Inferior parietal cortex (tissue), 1 donor: ENCODE data around the gene OPN3.
A peak's percentile ranks its signal among the peaks of the same experiment; 100 is the strongest.

Source experiments
- DNase-seq: peaks from one replicate; pipeline ENCODE4 v3.0.0-alpha.2; 2016; ENCODE audit errors: extremely low spot score

Gene OPN3

DNA sequence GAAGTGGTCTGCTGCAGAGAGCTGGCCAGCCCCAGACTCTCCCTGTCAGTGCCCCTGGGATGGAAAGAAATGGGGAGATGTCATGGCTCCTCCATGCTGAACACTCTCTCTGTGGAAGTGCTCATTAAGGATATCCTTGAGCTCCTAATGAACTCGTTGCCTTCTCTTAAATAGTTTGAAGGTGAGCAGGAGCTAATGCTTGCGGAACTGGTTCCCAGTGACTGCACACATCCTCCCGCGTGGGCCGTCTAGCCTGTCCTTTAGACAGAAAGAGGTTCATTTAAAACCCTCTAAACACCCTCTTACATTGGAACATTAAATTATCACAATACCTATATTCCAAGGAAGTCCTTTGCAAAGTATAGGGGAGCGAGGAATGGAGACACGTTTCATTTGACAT lies 6.0 kb upstream of the OPN3 start:
- no peak for DNase-seq

DNA sequence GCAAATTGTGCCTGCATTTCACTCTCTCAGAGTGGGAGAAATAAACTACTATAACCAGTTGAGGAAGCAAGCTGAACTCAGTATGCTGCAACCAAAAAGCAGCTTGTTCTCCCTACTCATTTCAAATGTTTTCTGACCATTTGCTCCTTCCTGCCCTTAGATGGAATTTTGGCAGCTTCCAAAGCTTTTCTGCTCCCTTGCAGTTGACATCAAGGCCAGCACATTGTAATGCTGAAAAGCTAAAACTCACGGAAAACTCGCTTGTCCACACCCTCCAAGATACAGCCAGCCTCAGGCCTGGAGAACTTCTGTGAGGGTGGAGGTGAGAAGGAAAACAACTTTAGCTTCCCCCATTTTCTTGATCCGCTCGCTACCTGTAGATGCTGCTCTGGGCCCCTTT lies 5.0 kb upstream of the OPN3 start:
- no peak for DNase-seq

DNA sequence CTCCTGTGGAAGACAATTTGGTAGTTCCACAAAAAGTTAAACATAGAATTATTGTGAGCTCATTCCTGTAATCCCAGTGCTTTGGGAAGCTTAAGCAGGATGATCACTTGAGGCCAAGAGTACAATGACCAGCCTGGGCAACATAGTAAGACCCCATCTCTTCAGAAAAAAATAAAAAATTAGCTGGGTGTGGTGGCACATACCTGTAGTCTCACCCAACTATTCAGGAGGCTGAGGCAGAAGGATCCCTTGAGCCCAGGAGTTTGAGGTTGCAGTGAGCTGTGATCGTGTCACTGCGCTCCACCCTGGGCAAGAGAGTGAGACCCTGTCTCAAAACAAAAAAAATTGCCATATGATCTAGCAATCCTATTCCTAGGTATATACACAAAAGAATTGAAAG lies 4.1 kb upstream of the OPN3 start:
- no peak for DNase-seq

DNA sequence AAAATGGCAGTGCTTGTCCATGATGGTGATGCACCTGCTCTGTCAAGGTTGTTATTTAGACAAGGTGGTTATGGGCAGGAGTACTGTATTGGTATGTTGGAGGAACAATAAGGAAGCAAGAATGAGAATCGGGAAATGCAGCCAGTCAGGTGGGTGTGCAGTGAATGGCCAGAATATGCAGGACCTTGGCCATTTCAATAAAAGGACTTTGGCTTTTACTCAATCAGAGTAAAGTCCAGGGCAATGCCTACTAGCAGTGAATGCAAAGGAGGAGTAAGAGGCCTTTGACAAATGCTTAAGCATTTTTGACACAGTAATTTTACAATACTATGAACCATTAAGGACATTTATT lies 2.4 kb upstream of the OPN3 start:
- DNase-seq: no peak

DNA sequence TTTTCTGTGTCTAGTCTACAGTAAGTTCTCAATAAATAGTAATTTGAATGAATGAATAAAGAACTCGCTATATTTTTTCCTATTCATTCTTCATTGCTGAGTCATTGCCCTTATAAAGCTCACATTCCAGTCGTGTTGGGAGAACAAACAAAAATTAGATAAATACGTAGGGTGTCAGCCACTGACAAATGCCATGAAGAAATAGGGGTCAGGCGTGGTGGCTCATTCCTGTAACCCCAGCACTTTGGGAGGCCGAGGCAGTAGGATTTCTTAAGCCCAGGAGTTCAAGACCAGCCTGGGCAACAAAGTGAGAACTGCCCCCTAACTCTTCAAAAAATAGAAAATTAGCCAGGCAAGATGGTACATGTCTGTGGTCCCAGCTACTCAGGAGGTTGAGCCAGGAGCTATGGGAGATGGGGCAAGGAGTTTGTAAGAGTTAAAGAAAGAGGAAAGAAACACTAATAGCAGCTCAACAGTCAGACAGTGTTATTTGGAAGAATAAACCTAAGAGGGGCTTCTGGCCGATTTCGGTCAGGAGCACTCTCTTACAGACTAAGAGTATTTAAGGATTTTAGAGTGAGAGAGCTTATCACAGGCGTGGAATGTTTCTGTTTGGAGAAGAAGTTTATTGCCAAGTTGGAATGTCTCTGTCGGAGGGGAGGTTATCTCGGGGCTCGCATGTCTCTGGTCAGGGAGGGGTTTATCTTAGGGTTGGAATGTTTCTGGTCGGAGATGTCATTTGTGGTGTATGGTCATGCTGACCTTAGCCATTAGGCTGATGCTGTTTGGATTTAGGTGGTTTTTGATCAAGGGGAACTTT lies 1.8 kb upstream of the OPN3 start:
- DNase-seq: no peak

DNA sequence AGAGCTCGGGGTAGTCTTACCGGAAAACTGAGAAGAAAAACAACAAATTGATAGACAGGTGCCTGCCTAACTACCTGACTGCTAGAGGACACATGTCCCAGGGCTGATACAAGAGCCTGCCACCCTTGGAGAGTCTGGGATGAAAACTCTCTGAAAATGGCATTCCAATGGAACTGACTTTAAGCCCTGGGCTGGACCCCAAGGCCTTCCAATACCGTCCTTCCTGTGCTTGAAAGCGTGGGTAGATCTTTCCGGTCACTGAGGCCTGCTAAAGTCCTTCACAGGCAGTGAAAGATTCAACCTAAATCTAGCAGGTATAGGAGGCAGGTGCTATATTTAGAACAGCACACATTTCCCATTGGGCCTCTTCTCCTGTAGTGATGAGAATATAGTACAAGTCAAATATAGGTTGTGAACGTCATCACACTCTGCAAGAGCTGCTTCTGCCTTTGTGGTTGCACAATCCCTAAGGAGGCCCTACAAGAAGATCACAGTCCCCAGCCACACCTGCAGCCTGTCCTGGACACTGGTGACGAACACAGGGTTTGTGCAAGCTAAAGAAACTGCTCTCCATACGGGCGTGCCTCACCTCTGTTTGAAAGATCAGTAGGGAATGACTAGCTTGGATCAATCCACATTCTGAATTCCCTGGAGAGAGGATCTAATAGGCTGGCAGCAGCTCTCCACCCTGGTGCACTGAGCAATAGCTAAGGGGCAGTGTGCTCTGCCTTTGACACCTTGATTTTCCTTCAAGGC lies 876 bp upstream of the OPN3 start:
- DNase-seq: no peak

DNA sequence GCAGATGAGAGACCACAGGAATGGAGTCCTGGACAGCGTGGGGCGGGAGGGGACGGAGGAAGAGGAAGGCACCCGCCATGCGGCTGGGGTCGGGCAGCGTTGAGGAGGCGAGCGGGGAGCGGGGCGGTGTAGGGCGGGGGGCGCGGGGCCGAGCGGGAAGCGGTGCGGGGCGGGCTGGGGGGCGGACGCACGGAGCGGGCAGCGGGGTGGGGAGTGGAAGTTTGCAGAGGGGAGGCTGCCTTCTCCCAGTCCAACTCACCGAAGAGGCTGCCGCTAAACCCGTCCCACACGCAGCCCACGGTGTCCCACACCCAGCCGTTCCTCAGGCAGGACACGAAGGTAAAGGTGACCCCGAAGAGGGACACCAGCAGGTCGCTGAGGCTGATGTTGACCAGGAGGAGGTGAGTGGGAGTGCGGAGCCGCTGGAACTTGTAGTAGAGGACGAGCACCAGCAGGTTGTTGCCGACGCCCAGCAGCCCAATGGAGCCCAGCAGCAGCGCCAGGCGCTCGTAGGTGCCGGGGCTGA lies 483 bp downstream of the OPN3 start:
- DNase-seq: no peak

DNA sequence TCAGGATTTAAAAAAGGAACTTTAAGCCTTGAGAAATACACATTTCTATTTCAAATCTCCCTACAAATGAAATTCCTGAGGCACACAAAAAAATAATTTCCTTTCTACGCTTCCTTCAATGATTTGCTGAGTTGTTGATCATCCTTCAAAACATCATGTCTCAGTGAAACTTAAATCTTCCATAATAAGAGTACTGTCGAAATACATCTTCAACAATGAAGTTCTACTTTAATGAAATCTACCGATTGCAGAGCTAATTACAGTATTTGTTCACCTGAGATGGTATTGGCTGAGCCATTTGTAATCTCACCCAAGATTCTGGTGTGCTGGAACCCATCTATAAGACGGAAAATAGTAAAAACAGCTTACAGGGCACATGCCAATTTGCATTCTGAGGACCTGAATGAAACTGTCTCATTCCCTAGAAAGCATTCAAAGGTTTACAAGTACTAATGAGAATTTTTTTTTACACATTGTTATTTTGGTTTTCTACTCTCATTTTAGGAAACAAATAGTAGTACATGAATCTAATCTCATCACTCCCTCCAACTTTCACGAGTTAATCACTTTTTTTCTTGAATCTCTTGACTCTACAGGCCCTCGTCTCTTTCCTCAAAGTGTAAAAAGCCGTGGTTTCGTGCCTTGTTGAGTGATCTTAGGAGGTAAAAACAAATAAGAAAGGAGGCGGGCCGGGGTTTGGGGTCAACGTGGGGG lies 1.1 kb downstream of the OPN3 start:
- DNase-seq: peak; percentile 29

DNA sequence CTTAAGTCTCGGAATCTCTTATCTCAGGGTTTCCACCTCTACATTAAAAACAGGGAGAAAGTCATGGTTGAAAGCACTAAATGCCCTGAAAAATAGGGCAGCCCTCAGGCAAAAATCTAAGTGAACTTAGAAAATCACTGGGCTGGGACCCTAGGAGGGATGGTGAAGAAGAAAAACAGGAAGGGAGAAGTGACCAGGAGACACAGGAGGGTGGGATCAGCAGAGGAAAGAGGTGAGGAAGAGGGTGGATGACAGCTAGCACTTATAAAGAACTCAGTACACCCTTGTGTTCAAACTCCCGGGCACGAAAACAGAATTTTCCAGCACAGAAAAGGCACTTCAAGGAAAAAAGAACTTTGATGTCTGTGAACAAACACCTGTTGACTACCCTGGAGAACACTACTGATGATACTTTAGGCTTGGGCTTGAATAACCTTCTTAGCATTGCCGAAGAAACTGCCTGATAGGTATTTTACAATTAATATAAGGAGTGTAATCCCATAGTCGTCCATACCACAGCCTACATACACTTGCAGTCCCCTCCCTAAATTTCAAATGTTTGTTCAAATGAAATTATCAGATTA lies 2.0 kb downstream of the OPN3 start:
- no peak for DNase-seq

DNA sequence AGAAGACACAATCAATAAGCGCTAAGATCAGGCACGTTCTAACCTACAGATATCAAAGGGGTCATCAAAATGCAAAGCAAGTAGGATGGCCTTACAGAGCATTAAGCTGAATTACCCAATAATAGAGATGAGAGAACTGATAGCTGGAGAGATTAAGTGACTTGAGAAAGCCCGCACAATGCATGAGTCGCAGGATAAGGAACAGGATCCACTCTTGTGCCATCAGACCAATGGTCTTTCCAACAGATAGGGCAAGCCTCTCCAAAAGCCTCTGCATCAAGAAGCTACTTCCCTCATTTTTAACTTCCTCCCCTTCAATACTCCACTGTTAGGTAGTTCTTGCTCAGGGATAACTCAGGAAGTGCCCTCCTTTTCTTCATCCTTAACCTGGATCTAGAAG lies 2.6 kb downstream of the OPN3 start:
- DNase-seq: peak; percentile 25

DNA sequence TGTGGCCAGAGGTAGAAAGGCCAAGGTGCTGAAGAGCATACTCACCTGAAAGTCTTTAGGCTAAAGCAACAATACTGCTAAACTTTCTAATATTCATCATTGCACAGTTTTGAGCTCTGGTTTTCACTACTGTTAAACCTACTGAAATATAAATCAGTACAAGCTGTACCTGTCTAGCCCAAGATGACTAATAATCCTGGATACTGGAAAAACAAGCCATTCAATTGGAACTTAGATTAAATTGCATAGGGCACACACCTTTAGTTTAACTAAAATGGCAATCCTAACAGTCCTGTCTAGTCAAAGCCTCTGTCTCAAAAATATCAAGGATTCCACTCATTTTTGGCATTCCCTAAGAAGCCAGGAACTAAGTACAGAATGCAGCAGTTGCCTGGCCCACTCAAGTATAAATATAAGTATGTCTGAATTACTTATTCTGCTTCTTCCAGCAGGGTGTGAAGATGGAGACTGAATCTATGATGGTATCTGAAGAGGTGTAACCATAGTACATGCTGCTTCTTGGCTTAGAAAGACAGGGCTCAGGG lies 3.1 kb downstream of the OPN3 start:
- DNase-seq: peak; percentile 30

DNA sequence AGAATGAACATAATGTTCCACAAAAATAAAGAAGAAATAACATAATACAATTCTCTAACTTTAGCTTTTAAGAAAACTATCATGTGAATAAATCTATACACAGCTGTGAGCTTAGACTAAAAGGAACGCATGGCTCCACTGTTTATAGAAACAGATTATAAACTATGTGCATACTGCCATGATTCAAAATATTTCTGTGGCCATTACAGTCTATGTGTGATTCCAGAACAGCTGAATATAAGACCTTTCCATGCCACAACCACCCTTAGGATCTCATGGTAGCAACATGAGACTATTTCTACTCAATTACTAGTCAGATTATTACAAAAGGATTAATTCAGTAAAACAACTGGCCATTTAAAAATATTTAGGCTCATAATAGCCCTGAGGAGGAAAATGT lies 3.9 kb downstream of the OPN3 start:
- no peak for DNase-seq

DNA sequence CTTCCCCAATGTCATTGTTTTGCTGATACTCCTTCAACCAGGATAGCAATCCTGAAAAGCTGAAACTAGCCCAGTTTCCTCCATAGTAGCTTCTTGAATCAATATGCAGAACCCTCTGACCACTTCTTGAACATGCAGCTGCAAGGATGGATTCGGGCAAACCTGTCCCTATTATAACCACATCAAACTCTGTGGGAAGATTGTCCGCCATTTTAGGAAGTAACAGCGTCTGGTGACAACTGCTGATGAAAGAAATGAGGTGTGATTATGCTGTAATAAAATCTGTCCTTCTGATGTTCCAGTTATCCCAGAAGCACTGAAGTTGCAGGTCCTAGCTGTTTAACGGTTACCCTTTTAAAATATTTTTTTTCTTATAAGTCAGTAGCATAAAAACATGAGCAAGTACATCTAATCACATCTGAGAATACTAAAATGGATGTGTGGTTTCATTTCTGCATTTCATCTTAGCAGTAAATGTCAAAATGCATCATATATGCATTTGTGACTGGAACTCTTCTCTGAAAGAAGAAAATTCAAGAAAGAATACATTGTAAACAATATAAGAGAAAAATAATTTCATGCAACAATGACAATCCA lies 4.5 kb downstream of the OPN3 start:
- no peak for DNase-seq

DNA sequence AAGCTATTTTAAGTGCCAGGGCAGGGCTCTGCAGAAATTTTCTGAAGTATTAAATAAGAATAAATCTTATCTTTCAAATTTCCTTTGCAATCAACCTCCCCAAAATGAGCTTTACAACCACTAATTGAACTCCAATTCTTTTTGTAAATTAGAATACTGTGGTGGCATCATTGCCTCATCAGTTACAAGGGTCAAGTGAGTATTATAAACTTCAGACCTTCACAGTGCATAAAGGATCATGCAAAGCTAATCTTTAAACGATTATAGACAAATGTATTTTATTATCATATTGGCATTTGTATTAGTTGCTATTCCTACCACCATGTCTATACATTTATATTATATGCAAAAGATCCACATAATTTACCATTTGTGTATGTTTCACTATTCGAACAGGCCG lies 7.2 kb downstream of the OPN3 start:
- DNase-seq: no peak

DNA sequence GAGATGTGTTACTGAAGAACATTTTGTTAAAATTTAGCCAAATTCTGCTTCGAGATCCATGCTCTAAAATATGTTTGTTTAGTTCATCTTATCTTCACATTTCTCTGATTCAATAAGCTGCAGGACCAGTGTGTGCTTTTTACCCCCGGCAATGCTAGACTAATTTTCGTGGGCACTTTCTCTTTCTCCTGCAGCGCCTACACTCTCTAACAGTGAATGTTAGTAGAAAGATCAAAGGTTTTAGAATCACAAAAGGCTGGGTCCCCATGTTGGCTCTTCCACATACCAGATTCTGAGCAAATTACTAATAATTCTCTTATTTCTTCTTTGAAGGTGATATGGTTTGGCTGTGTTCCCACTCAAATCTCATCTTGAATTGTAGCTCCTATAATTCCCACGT lies 8.5 kb downstream of the OPN3 start:
- DNase-seq: no peak

DNA sequence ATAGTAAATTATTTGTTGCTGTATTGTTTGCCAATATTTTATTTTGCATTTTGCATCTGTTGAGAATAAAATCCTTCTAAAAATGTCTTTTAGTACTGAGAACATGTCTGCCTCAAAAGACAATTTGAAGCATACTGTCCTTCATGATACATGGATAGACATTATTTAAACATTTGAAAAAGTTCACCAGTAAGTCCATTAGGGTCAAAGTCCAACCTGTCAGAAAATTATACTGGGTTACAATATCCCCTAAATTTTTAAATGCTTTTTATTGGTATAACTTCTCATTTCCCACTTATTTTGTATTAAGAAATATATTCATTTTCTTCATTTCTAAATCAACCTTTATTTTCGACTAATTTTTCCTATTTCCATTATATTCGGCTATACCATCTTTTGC lies 9.3 kb downstream of the OPN3 start:
- DNase-seq: no peak

DNA sequence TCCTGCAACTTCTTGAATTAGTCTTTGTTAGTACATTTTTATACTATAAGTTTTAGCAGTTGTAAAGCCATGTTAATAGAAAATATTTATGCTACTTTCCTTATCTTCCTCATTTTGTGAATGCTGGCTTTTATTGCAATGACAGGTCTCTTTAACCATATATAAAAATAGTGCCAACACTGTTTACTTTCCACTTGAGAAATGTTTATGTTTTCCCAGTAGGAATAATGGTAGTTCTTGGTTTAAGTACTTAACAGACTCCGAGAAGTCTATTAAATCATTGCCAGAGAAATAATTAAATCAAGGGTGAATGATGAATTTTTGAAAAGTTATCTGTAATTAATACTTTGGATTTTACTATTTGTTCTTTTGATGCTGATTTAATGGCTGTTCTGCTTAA lies 9.7 kb downstream of the OPN3 start:
- DNase-seq: no peak

DNA sequence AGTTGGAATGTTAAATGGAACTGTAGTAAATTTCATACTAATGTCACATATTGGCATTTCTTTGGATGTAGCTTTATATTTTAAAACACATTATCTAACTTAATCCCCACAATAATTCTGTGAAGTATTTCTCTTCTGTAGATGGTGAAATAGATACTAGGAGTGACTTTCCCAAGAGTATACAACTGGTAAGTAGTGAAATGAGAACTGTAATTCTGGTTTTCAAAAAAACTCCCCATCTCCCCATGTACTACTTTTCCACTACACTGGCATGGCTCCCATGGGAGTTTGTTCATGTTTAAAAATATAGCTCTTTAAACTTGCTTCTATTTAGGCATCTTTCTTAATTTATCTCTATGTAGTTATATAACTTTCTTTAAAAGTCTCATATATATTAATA lies 10.2 kb downstream of the OPN3 start:
- DNase-seq: no peak

DNA sequence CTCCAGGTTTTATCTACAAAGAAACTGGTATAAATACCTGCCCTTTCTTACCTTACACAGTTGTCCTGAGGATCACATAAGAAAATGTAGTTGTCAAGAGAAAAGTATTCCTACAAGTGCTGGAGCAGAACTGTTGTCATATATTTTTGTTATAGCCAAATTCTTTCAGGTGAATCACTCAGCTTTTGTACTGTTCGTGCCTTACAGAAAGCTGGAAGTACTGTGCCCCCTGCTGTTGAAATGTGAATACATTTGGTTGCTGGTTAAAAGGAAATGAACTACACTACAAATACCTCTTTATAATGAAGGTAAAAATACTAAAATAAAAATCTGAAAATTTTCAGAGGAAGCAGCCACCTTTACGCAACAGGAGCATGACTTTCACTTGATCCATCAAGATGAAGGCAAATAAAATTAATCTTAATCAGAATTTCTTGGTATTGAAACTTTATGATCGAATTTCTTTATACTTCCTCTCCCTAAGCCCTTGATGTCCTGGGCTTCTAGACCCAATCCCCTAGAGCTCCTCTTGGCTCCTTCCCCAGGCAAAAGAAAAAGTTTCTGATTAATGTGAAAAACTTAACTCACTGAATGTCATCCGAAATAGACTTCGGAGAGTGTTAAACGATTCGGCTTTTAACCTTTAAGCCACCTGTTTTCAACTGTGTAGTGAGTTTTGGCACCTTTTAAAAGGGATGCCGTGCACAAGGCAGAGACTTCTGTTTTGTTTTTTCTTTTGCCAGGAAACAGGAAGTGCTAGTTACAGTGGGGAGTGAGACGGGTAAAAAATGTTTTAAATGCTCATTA lies 12.5 kb downstream of the OPN3 start:
- peak; percentile 63 for DNase-seq

DNA sequence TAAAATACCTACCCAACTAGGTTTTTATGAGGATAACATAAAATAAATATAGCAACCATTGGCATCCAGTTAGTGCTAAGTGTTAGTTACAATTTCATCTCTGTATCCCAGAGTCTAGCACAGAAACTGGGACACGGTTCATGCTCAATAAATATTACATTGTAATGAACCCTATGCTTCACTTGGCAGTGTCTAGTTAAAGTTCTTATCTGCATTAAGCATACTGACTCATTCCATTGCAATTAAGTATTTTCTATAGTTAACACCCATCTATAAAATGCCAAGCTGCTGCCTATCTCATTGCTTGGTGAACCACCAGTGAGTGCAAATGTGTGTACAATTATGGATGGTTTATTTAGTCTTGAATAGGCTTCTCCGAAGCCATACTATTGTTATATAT lies 15.2 kb downstream of the OPN3 start:
- no peak for DNase-seq

DNA sequence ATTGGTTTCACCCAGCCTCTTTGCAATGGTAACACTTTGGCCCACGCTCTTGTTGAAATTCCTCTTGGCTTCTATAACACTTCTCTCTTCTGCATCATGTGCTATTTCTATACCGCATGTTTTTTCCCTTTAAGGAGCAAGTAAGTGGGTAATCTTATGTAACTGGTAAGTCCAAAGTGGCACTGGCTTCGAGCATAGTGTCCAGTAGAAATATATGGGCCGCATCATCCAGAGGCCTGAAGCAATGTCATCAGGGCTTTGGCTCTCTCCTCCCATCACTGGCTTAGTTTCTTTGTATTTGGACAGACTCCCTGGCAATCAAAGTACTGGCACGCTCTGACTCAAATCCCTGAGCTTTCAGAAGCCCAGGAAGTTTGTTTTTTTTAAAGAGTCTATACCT lies 17.5 kb downstream of the OPN3 start:
- DNase-seq: no peak
